NB4 (cell line): ENCODE data around the gene RSPH6A.
A peak's percentile ranks its signal among the peaks of the same experiment; 100 is the strongest.

ENCODE experiments used
- DNase-seq: peaks from one replicate; pipeline ENCODE4 v3.0.0; 2010; ENCODE audit warnings: low read depth
- H3K4me3 ChIP-seq: one replicate; pipeline ENCODE4 v1.5.1; 2011; ENCODE audit warnings: mild to moderate bottlenecking, low read depth, low read length, moderate library complexity
- CTCF ChIP-seq: IDR thresholded peaks from one replicate; pipeline ENCODE4 v1.5.1; 2012; ENCODE audit warnings: low read depth, low read length
- MYC ChIP-seq: IDR thresholded peaks from 2 replicates; pipeline ENCODE4 v1.6.1; 2011; ENCODE audit warnings: low read depth, low read length
- POLR2A ChIP-seq: IDR thresholded peaks from 2 replicates; pipeline ENCODE4 v1.6.1; 2011; ENCODE audit warnings: mild to moderate bottlenecking; ENCODE audit not compliant: insufficient read length; ENCODE audit errors: extremely low read depth
- TF ChIP-seq, protein P1 (sequence below): IDR thresholded peaks from 2 replicates; pipeline ENCODE4 v1.6.1; 2011; ENCODE audit warnings: low read depth, low read length

RSPH6A gene

DNA sequence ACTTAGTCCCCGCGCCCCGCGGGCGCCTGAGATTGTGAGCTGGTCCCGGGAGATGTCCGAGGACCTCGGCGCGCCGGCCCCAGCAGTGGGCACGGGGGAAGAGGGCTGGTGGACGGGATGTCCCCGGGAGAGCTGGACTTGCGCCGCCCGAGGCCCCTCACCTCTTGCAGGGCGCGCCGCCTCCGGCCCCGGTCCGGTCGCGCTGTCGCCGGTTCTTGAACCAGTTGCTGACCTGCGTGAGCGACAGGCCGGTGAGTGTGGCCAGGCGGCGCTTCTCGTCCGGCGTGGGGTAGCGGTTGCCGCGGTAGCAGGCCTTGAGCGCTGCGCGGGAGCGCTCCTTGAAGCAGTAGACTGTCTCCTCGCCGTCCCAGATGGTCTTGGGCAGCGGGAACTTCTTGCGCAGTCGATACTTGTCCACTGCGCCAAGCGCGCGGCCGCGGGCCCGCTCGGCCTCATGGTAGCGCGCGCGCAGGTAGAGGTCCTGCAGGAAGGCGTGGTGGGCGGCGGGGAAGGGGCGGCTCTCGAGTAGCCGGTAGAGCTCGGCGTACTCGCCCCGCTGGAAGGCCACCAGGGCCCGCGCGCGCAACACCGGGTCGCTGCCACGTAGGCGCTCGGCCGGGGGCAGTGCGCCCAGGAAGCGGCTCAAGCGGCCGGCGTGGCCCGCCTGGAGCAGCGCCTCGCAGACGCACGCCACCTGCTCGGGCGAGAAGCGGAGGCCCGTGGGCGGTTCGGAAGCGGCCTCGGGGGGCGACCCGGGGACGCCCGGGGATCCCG is 47.0 kb downstream of the RSPH6A start:
- peak; percentile 74 for DNase-seq

DNA sequence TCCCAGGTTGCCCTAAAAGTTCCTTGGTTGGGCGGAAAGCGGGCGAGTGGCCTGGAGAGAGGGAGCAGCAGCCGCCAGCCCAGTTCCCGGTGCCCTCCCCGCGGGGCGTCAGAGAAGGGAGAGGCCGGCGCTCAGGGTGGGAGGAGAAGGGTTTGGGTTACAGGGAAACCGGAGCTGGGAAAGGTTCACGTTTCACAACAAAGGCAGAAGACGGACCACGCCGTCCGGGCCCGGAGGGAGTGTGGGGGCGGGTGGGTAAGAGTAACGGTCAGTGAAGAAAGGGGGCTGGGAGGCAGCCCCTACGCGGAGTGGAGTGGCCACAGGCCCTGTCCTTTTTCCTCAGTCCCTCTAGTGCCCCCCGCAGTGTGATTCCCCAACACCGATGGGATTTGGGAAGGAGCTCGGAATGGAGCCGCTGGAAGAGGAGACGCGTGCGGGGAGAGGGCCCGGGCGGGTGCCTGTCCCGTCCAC is 47.7 kb downstream of the RSPH6A start:
- peak; percentile 65 for DNase-seq
- no peak for TF ChIP-seq CTCF
- TF ChIP-seq POLR2A = no peak
- TF ChIP-seq MYC = peak; percentile 50; the same call in 1 of the 2 replicates
- TF ChIP-seq, protein P1, sequence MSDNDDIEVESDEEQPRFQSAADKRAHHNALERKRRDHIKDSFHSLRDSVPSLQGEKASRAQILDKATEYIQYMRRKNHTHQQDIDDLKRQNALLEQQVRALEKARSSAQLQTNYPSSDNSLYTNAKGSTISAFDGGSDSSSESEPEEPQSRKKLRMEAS = peak; percentile 66
- peak overlapping the region; percentile 53 for H3K4me3 ChIP-seq

More for the DNA sequence above, 47.0 kb downstream of the RSPH6A start:
- TF ChIP-seq, protein P1 = no peak
- peak; percentile 46 for TF ChIP-seq POLR2A
- H3K4me3 ChIP-seq = peak overlapping the region; percentile 53

- DNase-seq = no peak
- TF ChIP-seq, protein P1 = no peak
- TF ChIP-seq MYC (no peak), CTCF (no peak), POLR2A (no peak)
- peak overlapping the region; percentile 53 for H3K4me3 ChIP-seq
These were observed 48.2 kb downstream of the RSPH6A start for GRCh38 chr19:45766869-45767346.

- no peak overlapping the region for H3K4me3 ChIP-seq
- no peak for DNase-seq
- no peak for TF ChIP-seq POLR2A
- TF ChIP-seq CTCF = no peak
- TF ChIP-seq MYC = no peak
- TF ChIP-seq, protein P1 = no peak
These were observed 48.7 kb downstream of the RSPH6A start for GRCh38 chr19:45766296-45766868.

DNA sequence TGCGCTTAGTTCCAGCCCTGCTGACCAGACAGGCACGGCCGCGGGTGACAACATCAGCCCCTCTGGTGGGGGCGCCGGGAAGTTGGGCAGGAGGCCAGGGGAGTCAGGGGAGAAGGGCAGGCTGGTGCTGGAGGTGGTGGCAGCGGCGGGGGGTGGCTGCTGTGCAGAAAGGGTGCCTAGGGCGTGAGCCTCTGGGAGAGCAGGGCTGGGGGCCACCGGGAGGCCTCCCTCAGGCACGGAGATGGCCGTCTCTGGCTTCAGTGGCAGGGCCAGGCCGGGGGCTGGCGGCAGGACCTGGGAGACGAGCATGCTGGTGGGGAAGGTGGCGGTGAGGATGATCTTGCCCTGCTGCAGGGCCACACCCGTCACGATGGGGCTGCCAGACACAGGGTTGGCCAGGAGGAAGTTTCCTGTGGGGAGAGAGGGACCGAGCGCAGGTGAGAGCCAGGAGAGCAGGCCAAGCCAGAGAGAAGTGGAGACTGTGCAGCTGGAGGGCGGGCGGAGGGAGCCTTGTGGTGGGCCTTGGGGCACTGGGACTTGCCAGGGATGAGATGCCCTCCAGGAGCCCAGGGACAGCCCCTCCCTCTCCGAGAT is 49.3 kb downstream of the RSPH6A start:
- no peak overlapping the region for H3K4me3 ChIP-seq
- DNase-seq = no peak
- TF ChIP-seq MYC = no peak
- no peak for TF ChIP-seq POLR2A
- TF ChIP-seq CTCF = no peak
- TF ChIP-seq, protein P1 = no peak
